Mammary epithelial cell (primary cell): ENCODE measurements around the gene FBXO31.

ENCODE experiments used
- CTCF ChIP-seq, 2 donors: IDR thresholded peaks in 1 of 2; conservative IDR thresholded peaks in 1 of 2; 2 replicates each; pipeline ENCODE4 v1.5.1; 2011 to 2012; ENCODE audit warnings: inconsistent platforms in 2 of 2, low read length in 2 of 2, mild to moderate bottlenecking in 2 of 2, control low read depth in 1 of 2, low read depth in 1 of 2; ENCODE audit not compliant: insufficient read depth in 1 of 2; ENCODE audit errors: extremely low read depth in 1 of 2
- EZH2 ChIP-seq: IDR thresholded peaks from 2 replicates; pipeline ENCODE4 v1.6.1; 2012; ENCODE audit warnings: low read length, inconsistent platforms, borderline replicate concordance

GRCh38 chr16:87344165-87344930 lies 39.2 kb downstream of the FBXO31 start:
- TF ChIP-seq CTCF (conservative IDR thresholded peaks at IDR 0.05 in 1 of 2, IDR thresholded peaks at IDR 0.05 in 1 of 2; ENCODE audit: extremely low read depth in 1 of 2, insufficient read depth in 1 of 2, low read depth in 1 of 2, low read length in 2 of 2) (no peak), EZH2 (no peak)
